Hepatocyte (in vitro differentiated cells): ENCODE data around the gene MUL1.

ENCODE experiments used
- EZH2phosphoT487 ChIP-seq: fragments of 200-600 bp; sonication (generic); IDR thresholded peaks from one replicate; pipeline ENCODE4 v1.6.1; 2018; ENCODE audit warnings: antibody characterized with exemption, mild to moderate bottlenecking, low read depth, moderate library complexity; ENCODE audit not compliant: unreplicated experiment, severe bottlenecking
- TF ChIP-seq, protein P1 (sequence below): fragments of 200-600 bp; sonication (generic); IDR thresholded peaks from 2 replicates; pipeline ENCODE4 v1.5.1; 2016; ENCODE audit warnings: antibody characterized with exemption, mild to moderate bottlenecking; ENCODE audit not compliant: poor library complexity

DNA sequence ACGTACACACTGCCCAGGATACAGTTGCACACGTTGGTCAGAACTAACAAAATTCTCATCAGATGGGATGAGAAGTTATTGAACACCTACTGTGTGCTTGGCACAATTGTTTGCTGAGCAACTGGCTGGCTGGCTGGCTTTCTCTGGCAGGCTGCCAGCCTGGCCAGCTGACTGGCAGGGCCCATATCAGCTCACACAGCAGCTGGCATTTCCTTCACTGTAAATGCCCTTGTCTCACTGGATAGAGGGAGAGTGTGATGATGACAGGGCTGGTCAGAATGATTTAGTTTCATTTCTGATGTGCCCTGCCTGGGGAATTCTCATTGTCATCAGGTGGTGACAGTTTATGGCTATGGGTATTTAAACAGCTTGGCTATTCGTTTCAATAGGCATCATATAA lies 37.8 kb downstream of the MUL1 start:
- TF ChIP-seq, protein P1, sequence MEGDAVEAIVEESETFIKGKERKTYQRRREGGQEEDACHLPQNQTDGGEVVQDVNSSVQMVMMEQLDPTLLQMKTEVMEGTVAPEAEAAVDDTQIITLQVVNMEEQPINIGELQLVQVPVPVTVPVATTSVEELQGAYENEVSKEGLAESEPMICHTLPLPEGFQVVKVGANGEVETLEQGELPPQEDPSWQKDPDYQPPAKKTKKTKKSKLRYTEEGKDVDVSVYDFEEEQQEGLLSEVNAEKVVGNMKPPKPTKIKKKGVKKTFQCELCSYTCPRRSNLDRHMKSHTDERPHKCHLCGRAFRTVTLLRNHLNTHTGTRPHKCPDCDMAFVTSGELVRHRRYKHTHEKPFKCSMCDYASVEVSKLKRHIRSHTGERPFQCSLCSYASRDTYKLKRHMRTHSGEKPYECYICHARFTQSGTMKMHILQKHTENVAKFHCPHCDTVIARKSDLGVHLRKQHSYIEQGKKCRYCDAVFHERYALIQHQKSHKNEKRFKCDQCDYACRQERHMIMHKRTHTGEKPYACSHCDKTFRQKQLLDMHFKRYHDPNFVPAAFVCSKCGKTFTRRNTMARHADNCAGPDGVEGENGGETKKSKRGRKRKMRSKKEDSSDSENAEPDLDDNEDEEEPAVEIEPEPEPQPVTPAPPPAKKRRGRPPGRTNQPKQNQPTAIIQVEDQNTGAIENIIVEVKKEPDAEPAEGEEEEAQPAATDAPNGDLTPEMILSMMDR: no peak
- no peak for TF ChIP-seq EZH2phosphoT487
